RPMI8226 (cell line): Measurements from ENCODE around the gene RAX.
"Not testable (repeated sequence)": the region's sequence is repeated elsewhere in the genome, so short reads cannot be mapped to it uniquely, and the experiment has no call there.

Experiments
- DNase-seq: peaks from one replicate; pipeline ENCODE4 v3.0.0-alpha.2; 2015

RAX gene

DNA sequence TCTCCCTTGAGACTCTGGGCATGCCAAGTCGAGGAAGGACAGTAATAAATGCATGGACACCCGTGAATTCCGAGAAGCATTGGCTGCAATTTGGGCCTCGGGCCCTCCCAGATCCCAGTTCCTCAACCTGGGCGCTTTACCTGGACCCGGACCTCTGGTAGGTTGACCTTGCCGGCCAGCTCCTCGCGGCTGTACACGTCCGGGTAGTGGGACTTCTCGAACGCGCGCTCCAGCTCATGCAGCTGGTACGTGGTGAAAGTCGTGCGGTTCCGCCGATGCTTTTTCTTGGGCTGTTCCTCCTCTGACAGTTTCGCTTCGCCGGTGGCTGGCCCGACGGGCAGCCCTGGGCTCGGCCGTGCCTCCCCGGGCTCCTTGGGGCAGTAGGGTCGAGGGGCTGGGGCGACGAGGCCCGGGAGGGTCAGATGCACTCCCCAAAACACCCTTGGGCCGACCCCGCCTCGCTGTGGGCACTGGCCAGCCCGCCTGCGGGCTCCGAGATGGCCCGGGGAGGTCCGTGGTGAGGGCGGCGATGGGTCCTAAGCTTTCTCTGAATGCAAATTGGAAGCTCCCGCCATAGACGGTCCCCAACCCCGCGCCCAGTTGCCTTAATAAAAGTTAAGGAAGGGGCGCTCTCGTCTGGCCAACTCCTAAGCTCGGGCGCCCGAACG lies 899 bp downstream of the RAX start:
- no peak for DNase-seq

- DNase-seq = no peak
These were observed 1.5 kb downstream of the RAX start for GRCh38 chr18:59271606-59272220.

GRCh38 chr18:59270689-59271257 lies 2.5 kb downstream of the RAX start:
- no peak for DNase-seq

GRCh38 chr18:59269563-59270119 lies 3.6 kb downstream of the RAX start:
- DNase-seq = no peak

DNA sequence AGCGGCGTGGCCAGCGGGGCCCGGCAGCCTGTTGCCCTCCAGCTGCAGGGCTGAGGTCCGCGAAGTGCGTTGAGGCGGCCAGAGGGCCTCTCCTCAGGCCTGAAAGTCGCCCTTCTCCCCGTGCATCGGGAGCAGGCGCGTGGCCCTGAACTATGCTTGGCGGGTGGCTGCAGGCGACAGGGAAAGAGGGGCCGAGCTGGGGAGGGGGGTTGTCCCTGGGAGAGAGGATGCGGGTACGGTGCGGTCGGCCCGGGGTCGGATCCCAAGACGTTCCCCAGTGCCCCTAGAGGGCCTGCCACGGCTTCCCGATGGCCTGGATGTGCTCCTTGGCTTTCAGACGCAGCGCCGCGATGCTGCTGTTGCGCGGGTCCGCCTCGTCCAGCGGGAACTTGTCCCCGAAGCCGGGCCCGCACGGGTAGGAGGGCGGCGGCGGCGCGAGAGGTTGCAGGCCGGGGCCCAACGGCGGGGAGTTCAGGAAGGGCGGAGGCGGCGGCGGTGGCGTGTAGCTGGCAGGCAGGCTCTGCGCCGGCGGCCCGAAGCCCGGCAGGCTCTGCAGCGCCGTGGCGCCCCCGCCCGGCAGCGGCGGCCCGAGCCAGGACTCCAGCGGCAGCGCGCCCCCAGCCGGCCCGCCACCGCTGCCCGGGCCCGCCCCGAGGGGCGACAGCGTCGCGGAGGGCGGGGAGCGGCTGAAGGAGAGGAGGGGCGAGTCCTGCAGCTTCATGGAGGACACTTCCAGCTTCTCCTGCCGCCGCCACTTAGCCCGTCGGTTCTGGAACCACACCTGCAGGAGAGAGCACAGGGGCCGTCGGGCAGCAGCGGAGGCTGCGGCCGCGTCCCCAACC lies 4.3 kb downstream of the RAX start:
- DNase-seq = peak; percentile 70

DNA sequence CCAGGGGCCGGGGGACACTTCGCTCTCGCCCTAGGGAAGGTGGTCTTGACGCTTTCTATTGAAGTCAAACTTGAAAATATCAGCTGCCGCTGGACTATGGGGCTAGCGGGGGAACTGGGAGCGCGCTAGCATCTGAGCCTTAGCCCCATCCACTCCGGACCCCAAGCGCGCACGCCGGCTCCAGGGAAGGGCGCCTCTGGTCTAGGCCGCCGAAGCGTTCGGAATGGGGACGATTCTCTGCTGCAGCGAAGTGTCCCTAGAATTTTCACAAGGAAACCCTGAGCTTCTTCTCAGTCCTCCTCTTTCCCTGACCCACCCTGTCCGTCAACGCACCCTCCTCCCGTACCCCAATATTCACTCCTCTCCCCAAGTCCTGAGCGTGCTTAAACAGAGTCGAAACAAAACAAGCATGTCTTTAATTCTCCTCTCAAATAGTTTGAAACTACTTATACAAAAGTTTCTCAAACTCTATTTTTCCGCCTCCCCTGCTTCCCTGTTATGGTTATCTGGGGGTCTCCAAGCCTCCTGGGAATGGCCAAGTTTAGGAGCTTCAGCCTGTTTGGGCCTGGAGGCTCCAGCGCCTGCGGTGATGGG lies 5.0 kb downstream of the RAX start:
- no peak for DNase-seq

GRCh38 chr18:59267503-59268126 lies 5.6 kb downstream of the RAX start:
- no peak for DNase-seq

DNA sequence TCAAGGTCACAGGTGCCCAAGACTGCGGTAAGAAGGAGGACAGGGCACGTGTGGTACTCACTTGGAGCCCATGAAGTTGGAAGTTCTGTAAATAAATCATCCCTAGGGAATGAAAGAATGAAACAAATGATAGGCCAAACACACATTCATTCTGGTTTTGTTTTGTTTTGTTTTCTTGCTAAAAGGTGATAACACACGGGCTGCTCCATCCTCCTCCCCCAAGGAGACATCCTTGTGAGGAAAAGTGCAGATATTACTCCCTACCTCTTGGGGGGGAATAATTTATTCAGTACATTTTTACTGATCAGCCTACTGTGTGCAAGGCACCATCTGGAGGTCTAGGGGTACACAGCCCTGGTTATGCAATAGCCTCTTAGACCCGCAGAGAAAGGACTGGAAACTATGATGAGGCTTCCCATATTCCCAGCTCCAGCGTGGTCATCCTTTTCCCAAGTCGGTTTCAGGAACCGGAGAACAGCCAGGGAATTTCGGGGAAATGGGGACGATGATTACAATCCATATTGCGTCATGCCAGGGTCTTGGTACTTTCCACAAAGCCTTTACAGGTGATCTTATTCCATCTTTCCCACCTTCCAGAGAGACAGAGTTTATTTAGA lies 6.3 kb downstream of the RAX start:
- no peak for DNase-seq

GRCh38 chr18:59266459-59266858 lies 6.8 kb downstream of the RAX start:
- no peak for DNase-seq

DNA sequence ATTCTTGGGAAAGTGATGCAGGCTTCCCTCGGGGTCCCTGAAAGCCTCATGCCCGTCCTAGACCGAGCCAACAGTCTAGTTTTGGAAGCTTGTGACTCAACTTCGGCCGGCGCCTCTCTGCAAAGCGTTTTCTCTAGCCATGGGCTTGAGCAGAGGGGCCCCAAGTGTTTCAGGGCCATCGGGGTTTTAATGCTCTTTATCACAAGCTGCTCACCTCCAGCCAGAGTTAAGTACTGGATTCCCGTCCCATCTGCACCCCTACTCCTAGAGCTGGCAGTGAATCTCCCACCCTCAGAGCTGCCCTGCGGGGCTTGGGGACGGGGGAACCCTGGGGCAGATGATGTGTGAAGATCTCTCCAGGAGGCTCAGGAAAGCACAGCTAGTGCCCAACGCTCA lies 7.3 kb downstream of the RAX start:
- DNase-seq = no peak

GRCh38 chr18:59265246-59265973 lies 7.8 kb downstream of the RAX start:
- DNase-seq = peak; percentile 51

GRCh38 chr18:59264651-59265245 lies 8.5 kb downstream of the RAX start:
- no peak for DNase-seq

DNA sequence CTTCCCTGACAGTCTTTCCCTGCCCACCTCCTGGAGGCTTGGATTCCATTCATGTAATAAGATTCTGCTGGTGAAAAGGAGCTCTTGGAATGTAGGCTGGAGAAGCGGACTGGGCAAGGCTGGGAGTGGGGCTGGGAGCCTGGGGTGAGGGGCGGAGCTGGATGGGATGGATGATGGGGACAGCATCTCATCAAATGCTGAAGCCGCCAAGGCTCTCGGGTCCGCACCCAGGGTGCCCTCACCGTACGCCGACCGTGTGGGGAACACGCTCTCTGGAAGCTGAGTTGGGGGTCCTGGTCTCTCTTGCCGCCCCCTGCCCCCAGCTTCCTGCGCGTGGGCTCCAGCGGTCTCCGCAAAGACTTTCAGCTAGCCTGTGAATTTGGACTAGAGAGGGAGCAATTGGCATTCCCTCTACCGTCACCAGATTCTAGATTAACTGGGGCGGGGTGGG lies 9.1 kb downstream of the RAX start:
- no peak for DNase-seq

- DNase-seq = no peak
These were observed 9.6 kb downstream of the RAX start for GRCh38 chr18:59263661-59264060.

- not testable (repeated sequence) for DNase-seq
These were observed 11.0 kb downstream of the RAX start for GRCh38 chr18:59262243-59262642.

- DNase-seq = not testable (repeated sequence)
These were observed 11.4 kb downstream of the RAX start for GRCh38 chr18:59261842-59262241.

DNA sequence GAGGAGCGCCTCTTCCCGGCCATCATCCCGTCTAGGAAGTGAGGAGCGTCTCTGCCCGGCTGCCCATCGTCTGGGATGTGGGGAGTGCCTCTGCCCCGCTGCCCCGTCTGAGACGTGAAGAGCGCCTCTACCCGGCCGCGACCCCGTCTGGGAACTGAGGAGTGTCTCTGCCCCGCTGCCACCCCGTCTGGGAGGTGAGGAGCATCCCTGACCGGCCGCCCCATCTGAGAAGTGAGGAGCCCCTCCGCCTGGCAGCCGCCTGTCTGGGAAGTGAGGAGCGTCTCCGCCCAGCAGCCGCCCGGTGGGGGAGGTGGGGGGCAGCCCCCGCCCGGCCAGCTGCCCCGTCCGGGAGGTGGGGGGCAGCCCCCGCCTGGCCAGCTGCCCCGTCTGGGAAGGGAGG lies 17.8 kb downstream of the RAX start:
- not testable (repeated sequence) for DNase-seq

- peak; percentile 74 for DNase-seq
These were observed 24.0 kb downstream of the RAX start for GRCh38 chr18:59249199-59249774.

- no peak for DNase-seq
These were observed 26.5 kb downstream of the RAX start for GRCh38 chr18:59246796-59247195.

DNA sequence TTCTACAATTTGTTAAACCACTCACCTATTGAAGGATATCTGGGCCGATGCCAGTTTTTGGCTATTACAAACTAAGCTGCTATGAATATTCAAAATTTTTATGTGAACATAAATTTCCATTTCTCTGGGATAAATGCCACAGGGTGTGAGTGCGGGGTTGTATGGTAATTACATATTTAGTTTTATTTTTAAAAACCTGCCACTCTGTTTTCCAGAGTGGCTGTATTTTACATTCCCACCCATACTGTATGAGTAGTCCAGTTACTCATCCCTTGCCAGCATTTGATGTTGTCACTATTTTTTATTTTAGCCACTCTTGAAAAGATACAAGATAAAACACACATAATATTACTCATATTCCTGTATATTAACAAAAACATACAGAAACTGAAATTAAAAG lies 30.3 kb downstream of the RAX start:
- no peak for DNase-seq
